OCI-LY7 (cell line): ENCODE measurements around the gene KREMEN1. TPM values are rescaled to one million over a fixed set of nuclear protein-coding genes. Genes with fewer than 3 reads are reported as not detected.
"Not testable (repeated sequence)": the region's sequence is repeated elsewhere in the genome, so short reads cannot be mapped to it uniquely, and the experiment has no call there.

Source experiments
- BruUV-seq: library from RNA; stranded (reverse); fragments of 400-500 nt; replicated peaks from 2 replicates; lab custom pipeline; 2021; lab: Mats Ljungman, UMichigan
- CTCF ChIA-PET: fragments of 300-600 bp; sonication (Branson Sonifier 250); formaldehyde crosslinking; loops from one replicate; lab custom pipeline; 2022; ENCODE audit warnings: antibody characterized with exemption; ENCODE audit not compliant: unreplicated experiment; lab: Charles Lee
- POLR2A ChIA-PET: fragments of 300-600 bp; sonication (Branson Sonifier 250); formaldehyde crosslinking; loops from one replicate; lab custom pipeline; 2022; ENCODE audit warnings: antibody characterized with exemption; lab: Charles Lee
- DNase-seq: peaks from one replicate; pipeline ENCODE4 v3.0.0-alpha.2; 2015; ENCODE audit warnings: low spot score
- H2AFZ ChIP-seq: fragments of 200-600 bp; sonication (generic), shearing (Covaris generic); 2 replicates; pipeline ENCODE4 v1.6.1; 2014; ENCODE audit warnings: mild to moderate bottlenecking, antibody characterized with exemption, low read length, moderate library complexity
- H3K27ac ChIP-seq: fragments of 200-600 bp; sonication (generic); 2 replicates; pipeline ENCODE4 v1.5.1; 2014; ENCODE audit warnings: mixed run types, low read depth, mild to moderate bottlenecking, moderate library complexity, low read length, inconsistent platforms; ENCODE audit not compliant: poor library complexity, severe bottlenecking
- H3K36me3 ChIP-seq: fragments of 200-600 bp; sonication (generic); 2 replicates; pipeline ENCODE4 v1.6.1; 2014; ENCODE audit warnings: mild to moderate bottlenecking, antibody characterized with exemption, low read length, moderate library complexity, mixed read lengths; ENCODE audit not compliant: insufficient read depth
- H3K4me1 ChIP-seq: fragments of 200-600 bp; sonication (generic); 2 replicates; pipeline ENCODE4 v1.5.1; 2014; ENCODE audit warnings: mild to moderate bottlenecking, low read length; ENCODE audit not compliant: insufficient read depth, poor library complexity, severe bottlenecking
- H3K4me2 ChIP-seq: fragments of 200-600 bp; sonication (generic); 2 replicates; pipeline ENCODE4 v1.6.1; 2014; ENCODE audit warnings: mild to moderate bottlenecking, low read length
- H3K4me3 ChIP-seq: fragments of 200-600 bp; sonication (generic); 2 replicates; pipeline ENCODE4 v1.5.1; 2014; ENCODE audit warnings: mild to moderate bottlenecking, low read depth, low read length; ENCODE audit not compliant: poor library complexity, severe bottlenecking
- H3K79me2 ChIP-seq: fragments of 200-600 bp; sonication (generic); 2 replicates; pipeline ENCODE4 v1.6.1; 2016; ENCODE audit warnings: low read depth, mild to moderate bottlenecking, low read length, moderate library complexity, mixed read lengths; ENCODE audit not compliant: insufficient read depth
- H3K9me2 ChIP-seq: fragments of 200-600 bp; sonication (generic); 2 replicates; pipeline ENCODE4 v1.6.1; 2016; ENCODE audit warnings: mild to moderate bottlenecking, low read length, mixed read lengths; ENCODE audit not compliant: insufficient read depth
- H3K9me3 ChIP-seq: fragments of 200-600 bp; sonication (generic); 2 replicates; pipeline ENCODE4 v1.6.1; 2014; ENCODE audit warnings: mild to moderate bottlenecking, mixed run types, low read length, mixed read lengths
- H4K20me1 ChIP-seq: fragments of 200-600 bp; sonication (generic); 2 replicates; pipeline ENCODE4 v1.6.1; 2014; ENCODE audit warnings: mild to moderate bottlenecking, antibody characterized with exemption, low read length, moderate library complexity, mixed read lengths; ENCODE audit not compliant: insufficient read depth
- EZH2phosphoT487 ChIP-seq: fragments of 200-600 bp; sonication (generic); IDR thresholded peaks from 2 replicates; pipeline ENCODE4 v1.6.1; 2018; ENCODE audit warnings: low read depth, borderline replicate concordance, mild to moderate bottlenecking, mixed run types, antibody characterized with exemption, low read length, moderate library complexity, mixed read lengths
- intact Hi-C: fragments of 100-400 bp; cut with micrococcal nuclease; formaldehyde crosslinking; loops from one replicate; pipeline ENCODE4 v1.10.0; 2022; ENCODE audit not compliant: unreplicated experiment
- total RNA-seq, 2 experiments: library from RNA; depleted of rRNA in 1 of 2; stranded (reverse); fragments of >200 nt in 1 of 2; shearing (Covaris generic) in 1 of 2; gene quantifications; 2 replicates each; pipeline ENCODE4 v1.2.3, GENCODE V29; 2014 to 2022
- TF ChIP-seq, protein P1 (sequence below): fragments of 200-600 bp; sonication (generic); conservative IDR thresholded peaks from 2 replicates; pipeline ENCODE4 v1.5.1; 2014; ENCODE audit warnings: mild to moderate bottlenecking, antibody characterized with exemption, low read length, moderate library complexity, mixed read lengths

Gene KREMEN1
- total RNA-seq, 2 experiments from 2014 or later, result not detected

- no TSS peak for BruUV-seq
- DNase-seq, result no peak
- Histone ChIP-seq H4K20me1 (no peaks in the 10 kb centered on the region), H3K27ac (no peak overlapping the region), H3K79me2 (no peaks in the 10 kb centered on the region), H3K9me2 (no peaks in the 10 kb centered on the region), H2AFZ (no peak overlapping the region), H3K9me3 (no peaks in the 10 kb centered on the region), H3K4me3 (no peak overlapping the region), H3K36me3 (no peaks in the 10 kb centered on the region), H3K4me1 (no peaks in the 10 kb centered on the region), H3K4me2 (no peak overlapping the region)
- POLR2A ChIA-PET, result interaction anchor here (1.0 kb wide), 1 partner anchor 10 kb away, joined by 4 read pairs; no protein-coding TSS in a partner anchor
- intact Hi-C loops, result no loop called here
- CTCF ChIA-PET, result no interaction called here
- no peak for TF ChIP-seq EZH2phosphoT487
- TF ChIP-seq, protein P1, sequence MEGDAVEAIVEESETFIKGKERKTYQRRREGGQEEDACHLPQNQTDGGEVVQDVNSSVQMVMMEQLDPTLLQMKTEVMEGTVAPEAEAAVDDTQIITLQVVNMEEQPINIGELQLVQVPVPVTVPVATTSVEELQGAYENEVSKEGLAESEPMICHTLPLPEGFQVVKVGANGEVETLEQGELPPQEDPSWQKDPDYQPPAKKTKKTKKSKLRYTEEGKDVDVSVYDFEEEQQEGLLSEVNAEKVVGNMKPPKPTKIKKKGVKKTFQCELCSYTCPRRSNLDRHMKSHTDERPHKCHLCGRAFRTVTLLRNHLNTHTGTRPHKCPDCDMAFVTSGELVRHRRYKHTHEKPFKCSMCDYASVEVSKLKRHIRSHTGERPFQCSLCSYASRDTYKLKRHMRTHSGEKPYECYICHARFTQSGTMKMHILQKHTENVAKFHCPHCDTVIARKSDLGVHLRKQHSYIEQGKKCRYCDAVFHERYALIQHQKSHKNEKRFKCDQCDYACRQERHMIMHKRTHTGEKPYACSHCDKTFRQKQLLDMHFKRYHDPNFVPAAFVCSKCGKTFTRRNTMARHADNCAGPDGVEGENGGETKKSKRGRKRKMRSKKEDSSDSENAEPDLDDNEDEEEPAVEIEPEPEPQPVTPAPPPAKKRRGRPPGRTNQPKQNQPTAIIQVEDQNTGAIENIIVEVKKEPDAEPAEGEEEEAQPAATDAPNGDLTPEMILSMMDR, result no peak
Observed at GRCh38 chr22:29116397-29117123, 43.7 kb downstream of the KREMEN1 start.

- H4K20me1 ChIP-seq, result no peaks in the 10 kb centered on the region
- intact Hi-C loops, result no loop called here
- no peak overlapping the region for H3K4me2 ChIP-seq
- H3K79me2 ChIP-seq, result no peaks in the 10 kb centered on the region
- TF ChIP-seq EZH2phosphoT487, result no peak
- TF ChIP-seq, protein P1, result no peak
- H3K4me1 ChIP-seq, result no peaks in the 10 kb centered on the region
- H3K4me3 ChIP-seq, result no peak overlapping the region
- H3K36me3 ChIP-seq, result no peaks in the 10 kb centered on the region
- CTCF ChIA-PET, result no interaction called here
- H3K9me2 ChIP-seq, result no peaks in the 10 kb centered on the region
- POLR2A ChIA-PET, result interaction anchor here (0.7 kb wide), 1 partner anchor 1928 kb away, joined by 3 read pairs; no protein-coding TSS in a partner anchor
- no peaks in the 10 kb centered on the region for H3K9me3 ChIP-seq
- H3K27ac ChIP-seq, result no peak overlapping the region
- H2AFZ ChIP-seq, result no peak overlapping the region
- no TSS peak for BruUV-seq
- no peak for DNase-seq
Observed at GRCh38 chr22:29117799-29118477, 45.1 kb downstream of the KREMEN1 start.

- H3K36me3 ChIP-seq, H3K9me3 ChIP-seq, H3K27ac ChIP-seq, H3K4me2 ChIP-seq, H3K4me1 ChIP-seq, CTCF ChIA-PET, H4K20me1 ChIP-seq, H2AFZ ChIP-seq, POLR2A ChIA-PET, BruUV-seq, H3K4me3 ChIP-seq, H3K9me2 ChIP-seq, DNase-seq, intact Hi-C loops, H3K79me2 ChIP-seq: not testable (repeated sequence)
Observed at GRCh38 chr22:29120098-29120912, 47.5 kb downstream of the KREMEN1 start.
